ENCODE results near the gene PLEKHJ1. TPM values are rescaled to one million over a fixed set of nuclear protein-coding genes. Genes with fewer than 3 reads are reported as not detected.

The PLEKHJ1 gene
- total and polyA plus RNA-seq, 2 of the 13 experiments (the other 11 are each of a cell fraction or from before 2014, with no cell fraction given) = 70.5 to 130 TPM

- TF ChIP-seq FUBP1 (CRISPR knock-in tag; IDR thresholded peaks at IDR 0.05; ENCODE audit: borderline replicate concordance) (no peak), HNRNPL (IDR thresholded peaks at IDR 0.05; ENCODE audit: low read depth, low read length) (0 out of 2 replicates have a peak, but pooled peaks have one; percentile 43), NFAT5 (CRISPR knock-in tag; IDR thresholded peaks at IDR 0.05) (no peak), ZNF460 (CRISPR knock-in tag; IDR thresholded peaks at IDR 0.05; ENCODE audit: borderline replicate concordance) (no peak), ZMYM3 (CRISPR knock-in tag; IDR thresholded peaks at IDR 0.05) (0 out of 2 replicates have a peak, but pooled peaks have one; percentile 55), RFX1 (IDR thresholded peaks at IDR 0.05) (no peak), RAD21 (CRISPR knock-in tag; IDR thresholded peaks at IDR 0.05) (peak; percentile 77), SMC3 (IDR thresholded peaks at IDR 0.05; ENCODE audit: low read length) (peak; percentile 74), E2F5 (CRISPR knock-in tag; conservative IDR thresholded peaks at IDR 0.05) (no peak), ZNF563 (CRISPR knock-in tag; IDR thresholded peaks at IDR 0.05) (no peak), ZNF567 (CRISPR knock-in tag; IDR thresholded peaks at IDR 0.05; ENCODE audit: borderline replicate concordance) (no peak), ZNF547 (CRISPR knock-in tag; IDR thresholded peaks at IDR 0.05) (no peak), ZNF414 (CRISPR knock-in tag; IDR thresholded peaks at IDR 0.05) (no peak), HDAC1 (CRISPR knock-in tag; IDR thresholded peaks at IDR 0.05) (0 out of 2 replicates have a peak, but pooled peaks have one; percentile 24), MAX (IDR thresholded peaks at IDR 0.05) (peak; percentile 48; the same call in 1 of the 2 replicates), POLR2G (IDR thresholded peaks at IDR 0.05; ENCODE audit: low read depth, low read length) (0 out of 2 replicates have a peak, but pooled peaks have one; percentile 21), ZNF329 (CRISPR knock-in tag; IDR thresholded peaks at IDR 0.05; ENCODE audit: low read depth) (0 out of 2 replicates have a peak, but pooled peaks have one; percentile 32), RBM22 (optimal IDR thresholded peaks at IDR 0.05; ENCODE audit: low read length) (peak; percentile 14), TBX2 (CRISPR knock-in tag; IDR thresholded peaks at IDR 0.05; ENCODE audit: borderline replicate concordance) (peak; percentile 51; the same call in 1 of the 2 replicates), THYN1 (CRISPR knock-in tag; IDR thresholded peaks at IDR 0.05; ENCODE audit: borderline replicate concordance, low read depth) (no peak), MZF1 (CRISPR knock-in tag; IDR thresholded peaks at IDR 0.05; ENCODE audit: borderline replicate concordance) (no peak), SAP130 (CRISPR knock-in tag; IDR thresholded peaks at IDR 0.05; ENCODE audit: low read depth) (peak; percentile 55; the same call in 1 of the 2 replicates)
Measured at GRCh38 chr19:2274931-2275535, 38.9 kb upstream of the PLEKHJ1 start (continued).
